Calu3 (cell line): ENCODE measurements around the gene KRTAP5-5. TPM values are rescaled to one million over a fixed set of nuclear protein-coding genes. Genes with fewer than 3 reads are reported as not detected.
A peak's percentile ranks its signal among the peaks of the same experiment; 100 is the strongest.

ENCODE experiments used
- BruUV-seq: library from RNA; stranded (reverse); fragments of 400-500 nt; replicated peaks from 2 replicates; lab custom pipeline; 2021; lab: Mats Ljungman, UMichigan
- CTCF ChIA-PET: fragments of 300-600 bp; sonication (Branson Sonifier 250); formaldehyde crosslinking; loops from one replicate; lab custom pipeline; 2022; ENCODE audit warnings: antibody characterized with exemption; lab: Charles Lee
- DNase-seq: peaks from one replicate; pipeline ENCODE4 v3.0.0; 2022
- H3K27ac Mint-ChIP-seq: one replicate; pipeline ENCODE4 v1.8.0; 2022; ENCODE audit warnings: mixed read lengths; ENCODE audit not compliant: unreplicated experiment
- H3K27me3 Mint-ChIP-seq: one replicate; pipeline ENCODE4 v1.8.0; 2022; ENCODE audit warnings: mixed read lengths; ENCODE audit not compliant: unreplicated experiment
- H3K36me3 Mint-ChIP-seq: one replicate; pipeline ENCODE4 v1.8.0; 2022; ENCODE audit warnings: mild to moderate bottlenecking, moderate library complexity, mixed read lengths; ENCODE audit not compliant: insufficient read depth, unreplicated experiment
- H3K4me1 Mint-ChIP-seq: one replicate; pipeline ENCODE4 v1.8.0; 2022; ENCODE audit warnings: mild to moderate bottlenecking, low read depth, mixed read lengths; ENCODE audit not compliant: unreplicated experiment
- H3K4me3 Mint-ChIP-seq: one replicate; pipeline ENCODE4 v1.8.0; 2022; ENCODE audit warnings: mild to moderate bottlenecking, low read depth, moderate library complexity, mixed read lengths; ENCODE audit not compliant: unreplicated experiment
- H3K9me3 Mint-ChIP-seq: one replicate; pipeline ENCODE4 v1.8.0; 2022; ENCODE audit warnings: low read depth, mixed read lengths; ENCODE audit not compliant: unreplicated experiment
- intact Hi-C: fragments of 100-400 bp; cut with micrococcal nuclease; formaldehyde crosslinking; loops from one replicate; pipeline ENCODE4 v1.10.0; 2022; ENCODE audit not compliant: unreplicated experiment
- total RNA-seq: library from RNA; stranded (reverse); gene quantifications from 2 replicates; pipeline ENCODE4 v1.2.3, GENCODE V29; 2022
- TF ChIP-seq, protein P1 (sequence below): fragments of 200-600 bp; IDR thresholded peaks from one replicate; pipeline ENCODE4 v1.8.0; 2022; ENCODE audit warnings: antibody characterized with exemption; ENCODE audit not compliant: unreplicated experiment

Gene KRTAP5-5
- total RNA-seq, 1 experiment from 2014 or later: not detected

- Mint-ChIP-seq H3K4me1 (no peaks in the 10 kb centered on the region), H3K27me3 (peaks cover 85% of the 10 kb centered on the region), H3K36me3 (no peaks in the 10 kb centered on the region), H3K9me3 (no peaks in the 10 kb centered on the region), H3K4me3 (no peak overlapping the region), H3K27ac (no peak overlapping the region)
- TF ChIP-seq, protein P1, sequence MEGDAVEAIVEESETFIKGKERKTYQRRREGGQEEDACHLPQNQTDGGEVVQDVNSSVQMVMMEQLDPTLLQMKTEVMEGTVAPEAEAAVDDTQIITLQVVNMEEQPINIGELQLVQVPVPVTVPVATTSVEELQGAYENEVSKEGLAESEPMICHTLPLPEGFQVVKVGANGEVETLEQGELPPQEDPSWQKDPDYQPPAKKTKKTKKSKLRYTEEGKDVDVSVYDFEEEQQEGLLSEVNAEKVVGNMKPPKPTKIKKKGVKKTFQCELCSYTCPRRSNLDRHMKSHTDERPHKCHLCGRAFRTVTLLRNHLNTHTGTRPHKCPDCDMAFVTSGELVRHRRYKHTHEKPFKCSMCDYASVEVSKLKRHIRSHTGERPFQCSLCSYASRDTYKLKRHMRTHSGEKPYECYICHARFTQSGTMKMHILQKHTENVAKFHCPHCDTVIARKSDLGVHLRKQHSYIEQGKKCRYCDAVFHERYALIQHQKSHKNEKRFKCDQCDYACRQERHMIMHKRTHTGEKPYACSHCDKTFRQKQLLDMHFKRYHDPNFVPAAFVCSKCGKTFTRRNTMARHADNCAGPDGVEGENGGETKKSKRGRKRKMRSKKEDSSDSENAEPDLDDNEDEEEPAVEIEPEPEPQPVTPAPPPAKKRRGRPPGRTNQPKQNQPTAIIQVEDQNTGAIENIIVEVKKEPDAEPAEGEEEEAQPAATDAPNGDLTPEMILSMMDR: no peak
- CTCF ChIA-PET: interaction anchor here (1.2 kb wide), 1 partner anchor 223 kb away, joined by 3 read pairs; no protein-coding TSS in a partner anchor
- no TSS peak for BruUV-seq
- intact Hi-C loops: no loop called here
- DNase-seq: no peak
These were observed 10.1 kb downstream of the KRTAP5-5 start for GRCh38 chr11:1639666-1640065.

GRCh38 chr11:1640076-1640946 is 10.7 kb downstream of the KRTAP5-5 start:
- BruUV-seq: no TSS peak
- intact Hi-C loops: no loop called here
- TF ChIP-seq, protein P1: peak; percentile 86
- CTCF ChIA-PET: interaction anchor here (1.4 kb wide), 1 partner anchor 9 kb away, joined by 4 read pairs; no protein-coding TSS in a partner anchor
- Mint-ChIP-seq H3K27ac (no peak overlapping the region), H3K36me3 (no peaks in the 10 kb centered on the region), H3K4me1 (no peaks in the 10 kb centered on the region), H3K4me3 (no peak overlapping the region), H3K27me3 (peaks cover 85% of the 10 kb centered on the region), H3K9me3 (no peaks in the 10 kb centered on the region)
- peak; percentile 61 for DNase-seq

DNA sequence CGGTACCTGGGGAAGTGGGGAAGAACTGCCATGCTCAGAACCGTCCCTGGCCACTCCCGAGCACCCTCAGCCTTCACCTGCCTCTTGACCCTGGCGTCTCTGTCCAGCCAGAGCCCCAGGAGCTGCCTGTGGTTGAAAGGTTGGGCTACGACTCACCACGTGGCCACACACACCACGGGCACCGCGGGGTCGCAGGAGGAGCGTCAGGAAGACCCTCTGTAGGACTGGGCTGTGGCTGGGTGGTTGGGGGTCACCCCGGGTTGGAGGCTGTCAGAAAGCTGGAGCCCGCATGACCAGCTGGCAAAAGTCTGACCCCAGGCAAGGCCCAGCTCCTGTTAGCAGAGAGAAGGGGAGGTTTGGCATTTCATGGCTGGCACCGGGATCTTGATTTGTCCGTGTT is 11.5 kb downstream of the KRTAP5-5 start:
- CTCF ChIA-PET: interaction anchor here (1.4 kb wide), 1 partner anchor 10 kb away, joined by 4 read pairs; no protein-coding TSS in a partner anchor
- intact Hi-C loops: no loop called here
- Mint-ChIP-seq H3K4me1 (no peaks in the 10 kb centered on the region), H3K27me3 (peaks cover 85% of the 10 kb centered on the region), H3K36me3 (no peaks in the 10 kb centered on the region), H3K9me3 (no peaks in the 10 kb centered on the region), H3K27ac (no peak overlapping the region), H3K4me3 (no peak overlapping the region)
- TF ChIP-seq, protein P1: no peak
- no peak for DNase-seq
- BruUV-seq: no TSS peak

DNA sequence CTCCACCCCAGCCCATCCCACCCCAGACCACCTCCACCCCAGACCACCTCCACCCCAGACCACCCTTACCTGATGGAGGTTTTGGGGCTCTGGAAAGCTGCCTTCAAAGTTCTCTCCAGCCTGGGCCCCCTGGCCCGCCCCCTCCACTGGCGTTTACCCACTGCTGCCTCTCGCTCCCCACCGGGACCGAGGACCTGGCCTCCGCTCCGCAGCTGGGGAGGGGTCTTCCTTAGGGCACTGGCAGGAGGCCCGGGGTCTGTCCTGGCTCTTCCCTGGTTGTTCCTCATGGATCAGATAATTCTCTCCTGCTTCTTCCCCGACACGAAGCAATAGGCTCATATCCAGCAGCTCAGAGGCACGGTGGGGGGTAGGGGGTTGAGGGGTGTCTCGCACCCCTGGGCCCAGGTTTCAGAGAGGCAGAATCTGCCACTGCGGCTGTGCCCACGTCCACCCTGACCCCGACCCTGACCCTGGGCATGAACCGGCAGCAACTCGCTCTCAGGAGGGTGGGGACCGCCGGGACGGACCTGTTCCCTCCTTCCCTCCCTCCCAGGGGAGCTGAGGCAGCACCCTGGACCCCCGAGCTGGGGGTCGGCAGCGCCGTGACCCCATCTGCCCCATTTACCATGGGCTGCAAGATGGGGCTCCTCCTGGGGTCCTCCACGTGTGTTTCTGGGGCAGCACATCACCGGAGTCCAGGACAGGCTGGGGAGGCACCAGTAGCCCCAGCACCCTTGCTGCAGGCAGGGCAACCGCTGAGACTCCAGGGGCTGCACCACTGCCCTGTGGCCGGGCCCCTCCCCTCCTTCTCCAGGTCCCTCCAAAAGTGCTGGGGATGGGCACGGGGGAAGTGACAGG is 12.9 kb downstream of the KRTAP5-5 start:
- CTCF ChIA-PET: interaction anchor here (0.7 kb wide), 1 partner anchor 349 kb away, joined by 3 read pairs; no protein-coding TSS in a partner anchor
- DNase-seq: no peak
- no peak overlapping the region for H3K27ac Mint-ChIP-seq
- TF ChIP-seq, protein P1: no peak
- H3K36me3 Mint-ChIP-seq: no peaks in the 10 kb centered on the region
- H3K9me3 Mint-ChIP-seq: no peaks in the 10 kb centered on the region
- BruUV-seq: no TSS peak
- H3K27me3 Mint-ChIP-seq: peaks cover 88% of the 10 kb centered on the region
- intact Hi-C loops: no loop called here
- H3K4me1 Mint-ChIP-seq: no peaks in the 10 kb centered on the region
- no peak overlapping the region for H3K4me3 Mint-ChIP-seq
